NCI-H146 treated with DMSO at 0.1 percent for 48 hours (cell line): ENCODE measurements around the gene SIRPB2.

Source experiments
- DNase-seq: peaks from one replicate; lab custom pipeline; 2025; ENCODE audit not compliant: unreplicated experiment; lab: John Stamatoyannopoulos, UW

Gene SIRPB2

DNA sequence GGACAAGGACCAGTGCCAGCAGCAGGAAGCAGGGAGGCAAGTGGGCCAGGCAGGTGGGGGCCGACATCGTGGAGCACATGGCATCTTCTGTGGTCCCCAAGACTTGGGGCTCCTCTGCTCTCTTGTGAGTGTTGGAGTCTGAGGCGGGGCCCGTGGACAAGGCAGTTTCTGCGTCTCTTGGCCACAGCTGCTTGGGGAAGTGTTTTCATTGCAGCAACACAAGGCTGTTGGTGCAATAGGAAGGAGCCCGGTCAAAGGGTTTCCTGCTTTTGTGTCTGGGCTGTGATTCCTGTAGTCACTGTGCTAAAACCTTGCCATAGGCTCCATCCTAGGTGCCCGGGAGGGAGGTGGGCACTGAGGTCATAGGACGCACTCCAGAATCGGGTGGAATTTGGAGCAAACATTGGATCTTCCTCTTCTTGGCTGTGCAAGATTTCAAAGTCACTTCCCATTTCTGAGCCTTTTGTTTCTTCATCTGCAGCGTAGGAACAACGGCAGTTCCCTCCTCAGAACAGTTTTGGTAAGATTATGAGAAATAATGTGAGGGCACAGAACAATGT is at the start of gene SIRPB2:
Gene SIRPB2, minus strand, starts transcription at position 140 of the 560 bp plus-strand sequence. Its CDS starts 61 bp downstream, at position 79.
- no peak for DNase-seq

DNA sequence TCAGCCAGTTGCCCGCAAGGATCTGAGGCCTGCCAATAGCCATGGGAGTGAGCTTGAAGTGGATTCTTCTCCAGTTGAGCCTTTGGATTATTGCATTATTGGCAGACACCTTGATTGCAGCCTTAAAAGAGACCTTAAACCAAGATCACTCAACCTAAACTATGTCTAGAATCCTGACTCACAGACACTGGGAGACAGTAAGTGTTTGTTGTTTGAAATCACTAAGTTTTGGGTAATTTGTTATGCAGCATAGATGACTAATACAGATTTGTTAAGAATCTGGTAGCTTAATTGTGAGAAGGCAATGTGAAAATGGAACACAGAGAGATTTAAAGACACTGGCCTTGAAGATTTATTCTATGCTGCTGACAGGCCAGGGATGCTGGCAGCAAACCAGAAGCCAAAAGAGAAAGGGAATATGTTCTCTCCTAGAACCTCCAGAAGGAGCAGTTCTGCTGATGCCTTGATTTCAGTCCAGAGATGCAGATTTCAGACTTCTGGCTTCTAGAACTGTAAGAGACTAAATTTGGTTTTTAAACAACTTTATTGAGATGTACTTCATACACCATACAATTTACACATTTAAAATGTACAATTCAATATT is 48.7 kb upstream of the SIRPB2 start:
- DNase-seq = no peak

DNA sequence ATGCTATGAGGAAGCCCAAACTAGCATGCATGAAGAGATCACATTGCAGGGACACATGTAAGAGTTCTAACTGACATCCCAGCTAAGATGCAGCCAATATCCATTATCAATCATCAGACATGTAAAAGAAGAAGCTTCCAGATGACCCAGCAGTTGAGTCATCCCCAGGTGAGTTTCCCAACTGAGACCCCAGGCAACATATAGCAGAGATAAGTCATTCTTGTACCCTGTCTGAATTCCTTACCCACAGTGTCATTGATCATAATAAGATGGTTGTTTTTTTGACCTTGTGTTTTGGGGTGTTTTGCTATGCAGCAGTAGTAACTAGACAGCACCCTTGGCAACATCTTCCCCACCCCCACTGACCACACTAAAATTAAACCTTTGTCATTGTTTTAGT is 47.4 kb upstream of the SIRPB2 start:
- DNase-seq = no peak

DNA sequence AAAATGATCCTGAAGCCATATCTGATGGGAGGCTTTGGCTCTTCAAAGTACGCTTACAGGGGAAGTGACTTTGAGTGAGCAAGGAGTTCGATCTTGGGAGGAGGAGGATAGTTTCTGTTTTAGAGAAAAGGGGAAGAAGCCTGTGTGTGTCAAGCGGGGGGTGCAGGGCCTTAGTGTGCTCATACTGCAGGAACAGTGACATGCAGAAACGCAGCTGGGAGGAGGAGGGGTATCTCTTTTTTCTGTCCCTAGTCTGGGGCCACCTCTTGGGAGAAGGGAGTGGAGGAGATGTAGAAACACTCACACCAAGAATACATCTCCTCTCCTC is 46.5 kb upstream of the SIRPB2 start:
- DNase-seq = no peak

DNA sequence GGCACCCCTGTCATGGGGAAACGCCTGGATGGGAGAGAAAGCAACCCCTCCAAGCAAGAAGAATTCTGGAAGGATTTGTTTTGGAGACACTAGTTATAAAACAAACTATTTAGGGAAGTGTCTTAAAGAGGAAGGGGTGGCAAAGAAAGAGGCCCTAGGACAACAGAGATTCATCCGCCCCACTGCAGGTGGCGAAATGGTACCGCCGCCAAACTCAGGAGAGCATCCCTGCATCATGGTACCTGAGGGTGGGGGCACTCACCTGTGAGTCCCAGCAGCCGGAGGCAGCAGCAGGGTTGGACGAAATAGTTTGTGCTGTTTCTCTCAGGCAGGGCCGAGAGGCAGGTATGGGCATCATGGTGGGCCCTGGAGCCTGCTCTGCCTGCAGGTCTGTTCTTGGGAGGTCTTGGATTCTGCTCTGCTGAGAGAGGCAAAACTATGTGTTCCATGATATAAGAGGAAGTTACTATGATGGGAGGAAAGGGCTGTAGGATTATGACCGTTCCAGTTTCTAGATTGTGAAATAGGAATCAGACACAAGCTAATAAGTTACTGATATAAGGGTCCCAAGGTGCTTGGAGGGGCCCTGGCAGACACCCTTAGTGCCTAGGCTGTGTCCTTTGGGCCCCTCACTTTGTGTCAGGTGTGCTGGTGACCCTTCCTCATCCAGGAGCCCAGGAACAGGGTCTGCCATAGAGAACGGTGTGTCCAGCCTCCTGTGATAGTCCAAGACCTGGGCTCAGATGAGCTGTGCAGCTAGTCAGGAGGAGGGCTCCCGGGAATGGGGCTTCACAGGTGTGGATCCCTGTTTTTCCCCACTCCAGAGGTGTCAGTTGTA is 45.9 kb upstream of the SIRPB2 start:
- DNase-seq = no peak

DNA sequence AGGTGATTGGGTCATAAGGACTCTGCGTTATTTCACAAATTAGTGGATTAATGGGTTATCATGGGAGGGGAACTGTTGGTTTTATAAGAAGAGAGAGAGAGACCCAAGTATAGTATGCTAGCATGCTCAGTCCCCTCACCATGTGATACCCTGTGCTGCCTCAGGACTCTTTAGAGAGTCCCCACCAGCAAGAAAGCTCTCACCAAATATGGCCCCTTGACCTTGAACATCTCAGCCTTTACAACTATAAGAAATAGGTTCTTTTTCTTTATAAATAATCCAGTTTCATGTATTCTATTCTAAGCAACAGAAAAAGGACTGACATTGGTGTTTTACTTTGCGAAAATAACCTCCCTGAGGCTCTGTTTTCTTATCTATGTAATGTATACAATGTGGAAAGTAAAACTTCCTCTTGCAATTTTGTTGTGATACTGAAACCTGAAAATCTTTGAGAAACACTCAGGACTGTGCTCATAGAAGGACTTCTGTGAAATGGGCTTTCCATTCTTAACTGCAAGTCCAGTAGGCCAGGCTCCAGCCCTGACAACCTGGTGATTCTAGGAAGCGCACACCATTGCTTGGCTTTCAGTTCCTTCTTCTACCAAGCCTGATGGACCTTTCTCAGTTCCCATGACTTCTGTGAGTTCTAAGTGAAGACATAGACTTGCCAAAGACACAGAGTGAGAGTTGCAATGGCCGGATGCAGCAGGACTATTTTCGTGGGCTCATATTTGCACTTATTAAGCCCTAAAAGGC is 44.4 kb upstream of the SIRPB2 start:
- DNase-seq = no peak

DNA sequence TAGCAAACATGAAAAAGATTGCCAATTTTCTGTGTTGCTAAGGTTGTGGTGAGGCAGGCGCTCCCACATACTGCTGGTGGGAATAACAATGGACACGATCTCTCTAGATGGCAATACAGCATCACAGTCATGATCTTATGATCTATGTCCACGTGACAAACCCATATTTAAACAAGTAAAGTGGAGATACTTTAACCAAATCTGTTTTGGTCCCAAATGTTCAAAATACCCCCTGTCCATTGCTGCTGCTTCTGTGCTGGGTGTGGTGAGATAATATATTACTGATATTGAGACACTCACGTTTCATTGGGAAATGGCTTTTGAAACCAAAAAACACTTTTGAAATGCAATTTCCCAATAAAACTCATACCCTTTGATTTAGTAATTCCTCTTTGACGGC is 43.3 kb upstream of the SIRPB2 start:
- DNase-seq = no peak

DNA sequence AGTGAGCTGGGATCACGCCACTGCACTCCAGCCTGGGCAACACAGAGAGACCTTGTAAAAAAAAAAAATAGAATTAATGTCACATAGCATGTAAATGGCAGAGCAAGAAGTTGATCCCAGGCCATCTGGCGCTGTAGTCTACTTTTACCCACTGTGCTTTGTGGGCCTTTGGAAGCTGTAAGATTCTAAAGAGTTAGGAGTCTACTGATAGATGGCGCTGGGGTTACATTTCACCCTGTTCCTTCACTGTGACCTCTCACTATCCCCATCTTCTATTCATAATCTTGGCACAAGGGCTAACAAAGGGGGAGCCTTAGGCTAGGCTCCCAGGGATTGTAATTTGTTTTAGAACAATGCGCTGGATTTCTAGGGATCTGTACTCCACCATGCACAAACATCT is 41.8 kb upstream of the SIRPB2 start:
- DNase-seq = no peak

DNA sequence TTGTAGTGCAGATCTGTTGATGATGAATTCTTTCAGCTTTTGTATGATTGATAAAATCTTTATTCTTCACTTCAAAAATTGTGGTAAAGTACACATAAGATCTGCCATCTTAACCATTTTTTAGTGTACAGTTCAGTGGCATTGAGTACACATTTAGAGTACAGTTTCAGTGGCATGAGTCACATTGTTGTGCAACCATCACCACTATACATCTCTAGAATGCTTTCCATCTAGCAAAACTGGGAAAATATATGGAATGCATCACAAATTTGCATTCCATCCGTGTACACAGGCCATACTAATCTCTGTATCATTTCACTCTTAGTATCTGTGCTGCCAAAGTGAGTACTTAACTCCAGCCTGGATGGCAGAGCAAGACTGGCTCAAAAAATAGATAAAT is 37.6 kb upstream of the SIRPB2 start:
- no peak for DNase-seq

DNA sequence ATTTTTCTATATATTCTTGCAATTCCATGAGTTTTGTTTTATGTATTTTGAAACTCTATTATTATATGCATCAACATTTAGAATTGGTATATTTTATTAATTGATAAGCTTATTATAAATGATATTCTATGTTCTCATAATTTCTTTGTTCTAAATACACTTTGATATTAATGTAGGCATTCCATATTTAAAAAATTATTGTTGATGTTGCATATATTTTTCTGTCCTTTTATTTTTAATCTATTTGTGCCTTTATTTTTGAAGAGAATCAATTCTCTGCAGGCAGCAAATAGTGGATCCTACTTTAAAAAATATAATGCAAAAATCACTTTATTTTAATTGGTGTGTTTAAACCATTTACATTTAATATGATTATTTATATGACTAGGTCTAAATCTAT is 36.7 kb upstream of the SIRPB2 start:
- DNase-seq = no peak

DNA sequence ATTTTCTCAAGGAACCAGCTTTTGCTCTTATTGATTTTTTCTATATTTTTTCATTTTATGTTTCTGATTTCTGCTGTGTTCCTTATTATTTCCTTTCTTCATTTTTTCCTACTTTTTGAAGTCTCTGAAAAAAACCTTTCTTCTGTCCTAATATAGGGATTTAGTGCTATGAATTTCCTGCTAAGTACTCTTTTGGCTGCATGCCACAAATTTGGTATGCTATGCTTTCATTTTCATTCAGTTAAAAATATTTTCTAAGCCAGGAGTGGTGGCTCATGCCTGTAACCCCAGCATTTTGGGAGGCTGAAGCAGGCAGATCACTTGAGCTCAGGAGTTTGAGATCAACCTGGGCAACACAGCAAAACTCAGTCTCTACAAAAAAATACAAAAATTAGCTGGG is 35.7 kb upstream of the SIRPB2 start:
- no peak for DNase-seq

DNA sequence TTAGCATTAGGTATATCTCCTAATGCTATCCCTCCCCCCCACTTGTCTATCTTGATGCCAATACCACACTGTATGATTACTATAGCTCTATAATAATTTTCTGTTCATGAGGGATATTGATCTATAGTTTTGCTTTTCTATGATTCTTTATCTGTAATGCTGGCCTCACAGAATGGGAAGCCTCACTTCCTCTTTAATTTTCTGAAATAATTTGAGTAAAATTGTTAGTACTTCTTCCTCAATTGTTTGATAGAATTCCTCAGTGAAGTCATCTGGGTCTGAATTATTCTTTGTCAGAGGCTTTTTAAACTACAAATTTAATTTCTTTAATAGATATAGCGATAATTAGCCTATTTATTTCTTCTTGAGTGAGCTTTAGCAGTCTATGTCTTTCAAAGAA is 35.1 kb upstream of the SIRPB2 start:
- DNase-seq = no peak

DNA sequence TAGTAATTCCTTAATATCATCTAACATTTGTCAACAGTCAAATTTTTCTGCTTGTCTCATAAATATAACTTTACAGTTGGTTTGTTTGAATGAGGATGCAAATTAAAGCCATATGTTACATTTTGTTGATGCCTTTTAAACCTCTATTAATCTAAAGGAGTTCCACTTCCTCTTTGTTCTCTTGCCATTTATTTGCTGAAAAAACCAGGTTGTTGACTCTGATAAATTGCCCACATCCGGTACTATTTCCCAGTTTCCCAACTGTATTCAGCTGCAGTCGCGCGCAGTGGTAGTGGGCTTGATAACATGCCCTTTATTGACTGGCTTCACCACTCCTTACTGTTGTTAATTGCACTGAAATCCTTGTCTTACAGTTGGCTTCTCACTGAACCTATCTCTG is 32.8 kb upstream of the SIRPB2 start:
- DNase-seq = peak; percentile 51

DNA sequence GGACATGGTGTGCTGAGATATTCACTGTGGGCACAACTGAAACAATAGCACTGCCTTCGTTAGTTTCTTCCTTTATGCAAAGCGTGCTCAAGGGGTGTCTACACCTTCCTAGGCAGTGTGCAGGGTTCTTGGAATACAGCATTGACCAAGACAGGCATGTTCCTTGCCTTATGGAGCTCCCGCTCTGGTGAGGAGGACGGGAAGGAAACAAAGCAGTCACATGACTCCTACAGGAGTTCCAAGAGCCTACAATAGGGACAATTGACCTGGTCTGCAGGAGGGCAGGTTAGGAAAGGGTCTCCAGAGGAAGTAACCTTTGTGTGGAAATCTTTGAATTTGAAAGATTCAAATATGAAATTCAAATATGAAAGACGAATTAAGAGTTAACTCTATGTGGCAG is 25.8 kb upstream of the SIRPB2 start:
- DNase-seq = no peak

DNA sequence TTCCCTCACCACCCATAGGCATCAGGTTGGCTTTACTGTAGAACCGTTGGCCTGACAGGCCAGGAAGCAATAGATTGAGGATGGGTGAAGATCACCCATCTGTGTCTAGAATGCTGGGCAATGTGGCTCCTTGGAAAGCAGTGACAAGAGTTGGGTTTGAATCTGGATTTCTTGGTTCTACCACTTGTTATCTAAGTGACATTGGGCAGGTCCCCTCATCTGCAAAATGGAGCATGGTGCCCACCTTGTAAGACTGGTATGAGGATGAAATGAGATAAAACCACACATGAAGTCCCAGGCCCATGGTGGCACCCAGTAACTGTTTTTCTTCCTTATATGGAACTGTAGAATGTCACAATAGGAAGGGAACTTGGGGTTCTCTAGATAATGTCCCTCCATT is 22.6 kb upstream of the SIRPB2 start:
- DNase-seq = no peak

DNA sequence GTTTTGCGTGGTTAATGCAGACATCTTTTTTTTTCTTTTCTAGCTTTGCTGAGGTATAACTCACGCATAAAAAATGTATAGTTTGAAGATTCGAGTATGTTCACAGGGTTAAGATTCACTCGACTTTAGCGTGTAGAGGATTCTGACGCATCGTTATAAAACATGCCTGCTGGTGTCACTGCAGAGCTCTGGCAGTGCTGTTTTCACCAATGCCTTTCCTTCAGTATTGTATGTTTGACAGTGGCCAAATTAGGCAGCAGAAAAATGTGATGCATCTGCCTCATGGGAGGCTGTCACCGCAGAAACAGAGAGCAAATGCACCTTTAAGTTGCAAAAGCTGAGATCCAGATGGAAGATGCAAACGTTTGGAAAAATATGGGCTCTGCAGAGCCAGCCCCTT is 18.0 kb upstream of the SIRPB2 start:
- DNase-seq = no peak

DNA sequence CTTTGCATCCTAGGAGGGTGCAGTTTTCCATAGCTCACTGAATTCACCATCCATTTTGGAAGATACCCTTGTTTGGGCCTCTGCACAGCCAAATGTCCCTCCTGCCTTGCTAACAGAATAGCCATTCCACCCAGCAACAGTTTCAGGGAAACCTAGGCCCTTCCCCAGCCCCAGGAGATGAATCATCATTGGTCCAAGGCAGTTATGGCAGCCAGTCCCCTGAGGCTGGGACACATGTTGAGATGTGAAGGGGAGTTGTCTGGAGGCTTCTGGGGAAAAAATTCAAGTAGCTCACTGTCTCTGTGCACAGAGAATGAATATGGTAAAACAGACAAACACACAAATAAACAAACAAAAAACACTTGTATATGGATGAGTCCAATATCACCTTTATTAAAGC is 17.4 kb upstream of the SIRPB2 start:
- DNase-seq = no peak

DNA sequence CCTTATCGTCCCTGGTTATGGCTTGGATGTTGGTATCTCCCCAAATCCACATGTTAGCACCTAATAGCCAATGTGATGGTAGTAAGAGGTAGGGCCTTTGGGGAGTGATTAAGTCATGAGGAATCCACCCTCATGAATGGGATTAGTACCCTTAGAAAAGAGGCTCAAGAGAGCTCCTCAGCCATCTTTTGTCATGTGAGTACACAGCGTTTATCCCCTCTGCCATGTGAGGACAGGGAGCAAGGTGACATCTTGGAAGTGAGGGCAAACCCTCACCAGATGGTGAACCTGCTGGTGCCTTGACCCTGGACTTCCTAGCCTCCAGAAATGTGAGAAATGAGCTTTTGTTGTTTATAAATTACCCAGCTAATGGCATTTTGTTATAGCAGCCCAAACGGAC is 16.1 kb upstream of the SIRPB2 start:
- DNase-seq = no peak

DNA sequence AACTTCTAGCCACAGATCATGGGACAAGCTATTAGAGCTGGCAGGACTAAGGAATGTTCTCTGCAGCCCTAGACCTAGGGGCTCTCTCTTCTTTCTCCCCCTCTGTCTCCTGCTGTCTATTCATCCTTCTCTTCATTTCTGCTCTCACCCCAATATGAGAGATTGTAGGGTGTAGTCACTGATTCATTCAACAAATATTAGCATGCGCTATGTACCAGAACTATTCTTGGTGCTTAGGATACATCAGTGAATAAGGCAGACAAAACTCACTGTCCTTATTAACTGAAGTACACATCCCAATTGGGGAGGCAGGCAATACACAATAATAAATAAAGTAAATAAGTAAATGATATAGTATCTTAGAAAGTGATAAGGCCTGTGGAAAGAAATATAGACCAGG is 14.7 kb upstream of the SIRPB2 start:
- no peak for DNase-seq

DNA sequence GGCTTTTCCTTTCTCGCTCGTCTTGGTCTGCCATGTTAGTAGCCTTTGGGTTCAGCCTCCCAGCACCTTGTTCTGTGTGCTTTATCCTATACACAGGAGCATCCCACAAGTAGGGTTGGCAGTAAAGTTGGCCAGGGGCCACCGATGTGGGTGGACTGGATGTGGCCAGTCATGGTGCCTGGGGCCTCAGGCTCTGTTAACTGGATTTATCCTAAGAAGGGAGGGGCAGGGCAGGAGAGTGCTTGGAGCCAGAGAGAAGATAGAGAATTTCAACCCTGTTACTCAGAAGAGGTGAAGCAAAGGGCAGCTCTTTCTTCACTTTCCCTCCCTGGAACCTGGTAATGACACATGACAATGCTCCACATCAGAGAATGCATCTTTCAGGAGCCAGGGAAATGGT is 14.1 kb upstream of the SIRPB2 start:
- DNase-seq = no peak

DNA sequence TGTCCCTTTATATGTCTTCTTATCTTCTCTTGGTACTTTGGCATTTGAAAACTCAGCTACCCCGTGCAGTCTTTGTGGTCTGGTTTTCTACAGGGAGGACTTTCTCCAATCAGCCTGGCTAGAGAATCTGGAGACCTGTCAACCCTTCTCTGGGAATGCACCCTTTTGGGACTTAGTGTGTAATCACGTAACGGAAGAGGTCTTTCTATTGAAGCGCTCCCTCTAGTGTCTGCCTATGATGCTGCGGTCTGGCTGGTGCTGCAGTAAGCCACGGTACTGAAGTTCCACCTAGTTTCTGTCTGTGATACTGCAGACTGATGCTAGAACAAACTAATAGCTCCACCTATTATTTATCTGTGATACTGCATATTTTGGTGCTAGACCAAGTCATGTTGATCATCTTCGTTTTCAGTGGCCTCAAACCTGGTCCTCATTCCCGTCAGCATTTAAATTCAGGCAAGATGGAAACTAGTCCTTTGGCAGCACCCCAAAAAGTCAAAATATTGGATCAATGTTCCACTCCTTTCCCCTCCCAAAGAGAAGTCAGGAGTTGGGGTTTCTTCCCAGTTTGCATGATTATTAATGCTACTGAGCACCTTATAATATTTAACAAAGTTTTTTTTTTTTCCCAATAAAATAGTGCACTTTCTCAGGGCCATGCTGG is 12.5 kb upstream of the SIRPB2 start:
- DNase-seq = peak; percentile 87
